GM12892 (cell line): ENCODE measurements around the gene B9D1.

Source experiments
- POLR2A ChIP-seq: IDR thresholded peaks from 2 replicates; pipeline ENCODE4 v1.6.1; 2011; ENCODE audit warnings: low read depth, low read length, control low read depth
- POLR2AphosphoS5 ChIP-seq: IDR thresholded peaks from 2 replicates; pipeline ENCODE4 v1.6.1; 2011; ENCODE audit warnings: low read depth, low read length, control low read depth
- TAF1 ChIP-seq: IDR thresholded peaks from 2 replicates; pipeline ENCODE4 v1.6.1; 2011; ENCODE audit warnings: low read depth, mild to moderate bottlenecking, control low read depth, low read length, borderline replicate concordance

GRCh38 chr17:19328441-19329061 is 34.0 kb downstream of the B9D1 start:
- TF ChIP-seq POLR2A (no peak), POLR2AphosphoS5 (no peak), TAF1 (no peak)
